ENCODE measurements around the gene OSBPL6.

- TF ChIP-seq EZH2 (IDR thresholded peaks at IDR 0.05; ENCODE audit: borderline replicate concordance, low read depth, low read length, severe bottlenecking) (no peak), CTCF (IDR thresholded peaks at IDR 0.05; ENCODE audit: borderline replicate concordance, extremely low read depth, low read length, poor library complexity, severe bottlenecking) (no peak)
These were observed 17.1 kb upstream of the OSBPL6 start for GRCh38 chr2:178177066-178177679.
